ENCODE results near the gene HGS. TPM values are rescaled to one million over a fixed set of nuclear protein-coding genes. Genes with fewer than 3 reads are reported as not detected.

The HGS gene
- total RNA-seq, 1 experiment from 2014 or later = 240 TPM

GRCh38 chr17:81727324-81728031 lies 43.7 kb downstream of the HGS start:
- POLR2A ChIA-PET = no interaction called here
- Histone ChIP-seq H3K27ac (ENCODE audit: low read length) (no peak overlapping the region), H3K27me3 (ENCODE audit: control insufficient read depth, insufficient read depth, low read length) (no peaks in the 10 kb centered on the region), H3K4me3 (ENCODE audit: low read depth in 2 of 2, low read length in 2 of 2) (no peak overlapping the region), H3K36me3 (ENCODE audit: control insufficient read depth, insufficient read depth, low read length) (no peaks in the 10 kb centered on the region), H3K9me3 (ENCODE audit: control insufficient read depth, insufficient read depth, low read depth, low read length) (no peaks in the 10 kb centered on the region), H3K4me1 (ENCODE audit: control insufficient read depth, insufficient read depth, low read length) (peaks cover 18% of the 10 kb centered on the region)
- in situ Hi-C loops (cut with HindIII; ENCODE audit: low pct_unique_long_range_greater_than_20kb, low sequenced_read_pairs) (no loop called here), intact Hi-C loops (cut with micrococcal nuclease; ENCODE audit: unreplicated experiment) (no loop called here)
- CTCF ChIA-PET = no interaction called here
- DNase-seq (ENCODE audit: low read depth, low spot score) (no peak), ATAC-seq (no peak)
- TF ChIP-seq TCF7L2 (IDR thresholded peaks at IDR 0.05; ENCODE audit: low read depth, low read length) (no peak), CTCF (IDR thresholded peaks at IDR 0.05) (no peak)
- BruUV-seq (replicated peaks) = no TSS peak

- no peak for DNase-seq (ENCODE audit: low read depth, low spot score)
- ChIA-PET CTCF (no interaction called here), POLR2A (no interaction called here)
- H3K36me3 ChIP-seq (ENCODE audit: control insufficient read depth, insufficient read depth, low read length) = no peaks in the 10 kb centered on the region
- no peaks in the 10 kb centered on the region for H3K9me3 ChIP-seq (ENCODE audit: control insufficient read depth, insufficient read depth, low read depth, low read length)
- in situ Hi-C loops (cut with HindIII; ENCODE audit: low pct_unique_long_range_greater_than_20kb, low sequenced_read_pairs) = no loop called here
- no peak for TF ChIP-seq TCF7L2 (IDR thresholded peaks at IDR 0.05; ENCODE audit: low read depth, low read length)
- TF ChIP-seq SIN3A (IDR thresholded peaks at IDR 0.05; ENCODE audit: borderline replicate concordance, insufficient read depth, low read depth, low read length) = no peak
- TF ChIP-seq POLR2AphosphoS5 (IDR thresholded peaks at IDR 0.05; ENCODE audit: low read depth, low read length) = no peak
- TF ChIP-seq CTCF (IDR thresholded peaks at IDR 0.05) = peak; percentile 98
- TF ChIP-seq REST (IDR thresholded peaks at IDR 0.05; ENCODE audit: insufficient read depth in 1 of 2, low read depth in 2 of 2, low read length in 1 of 2) = peak in 1 of 2 experiments; percentile 57; a peak in 1 of 4 replicates
- no peaks in the 10 kb centered on the region for H3K27me3 ChIP-seq (ENCODE audit: control insufficient read depth, insufficient read depth, low read length)
- intact Hi-C loops (cut with micrococcal nuclease; ENCODE audit: unreplicated experiment) = no loop called here
- H3K4me1 ChIP-seq (ENCODE audit: control insufficient read depth, insufficient read depth, low read length) = peaks cover 11% of the 10 kb centered on the region; the same call in 1 of the 2 replicates
- BruUV-seq (replicated peaks) = no TSS peak
- no peak overlapping the region for H3K27ac ChIP-seq (ENCODE audit: low read length)
- H3K4me3 ChIP-seq (ENCODE audit: low read depth in 2 of 2, low read length in 2 of 2) = peak overlapping the region in 1 of 2 experiments; percentile 20; a peak in 1 of 4 replicates
- ATAC-seq = peak; percentile 93
Observed at GRCh38 chr17:81733507-81734404, 49.9 kb downstream of the HGS start.

Measured in Panc1 (cell line).